ENCODE data around the gene SLC12A5.

GRCh38 chr20:45997187-45997586 is 31.8 kb upstream of the SLC12A5 start:
- TF ChIP-seq CTCF (IDR thresholded peaks at IDR 0.05) (no peak), POLR2A (IDR thresholded peaks at IDR 0.05) (no peak)

Measured in right lobe of liver (tissue), 4 donors.